Caki2 (cell line): ENCODE measurements around the gene TBX10. TPM values are rescaled to one million over a fixed set of nuclear protein-coding genes. Genes with fewer than 3 reads are reported as not detected.
"Not testable (repeated sequence)": the region's sequence is repeated elsewhere in the genome, so short reads cannot be mapped to it uniquely, and the experiment has no call there.

Experiments used
- DNase-seq: peaks from one replicate; pipeline ENCODE4 v3.0.0-alpha.2; 2015; ENCODE audit warnings: low read depth
- in situ Hi-C: cut with HindIII; loops from 2 replicates; pipeline ENCODE4 v1.10.0; 2016; ENCODE audit warnings: low sequenced_read_pairs, low pct_unique_long_range_greater_than_20kb, mixed read lengths
- total RNA-seq: library from RNA; depleted of rRNA; stranded (reverse); fragments of >200 nt; shearing (Covaris generic); gene quantifications from 2 replicates; pipeline ENCODE4 v1.2.3, GENCODE V29; 2014; ENCODE audit warnings: low replicate concordance

Gene TBX10
- total RNA-seq, 1 experiment from 2014 or later, result not detected

DNA sequence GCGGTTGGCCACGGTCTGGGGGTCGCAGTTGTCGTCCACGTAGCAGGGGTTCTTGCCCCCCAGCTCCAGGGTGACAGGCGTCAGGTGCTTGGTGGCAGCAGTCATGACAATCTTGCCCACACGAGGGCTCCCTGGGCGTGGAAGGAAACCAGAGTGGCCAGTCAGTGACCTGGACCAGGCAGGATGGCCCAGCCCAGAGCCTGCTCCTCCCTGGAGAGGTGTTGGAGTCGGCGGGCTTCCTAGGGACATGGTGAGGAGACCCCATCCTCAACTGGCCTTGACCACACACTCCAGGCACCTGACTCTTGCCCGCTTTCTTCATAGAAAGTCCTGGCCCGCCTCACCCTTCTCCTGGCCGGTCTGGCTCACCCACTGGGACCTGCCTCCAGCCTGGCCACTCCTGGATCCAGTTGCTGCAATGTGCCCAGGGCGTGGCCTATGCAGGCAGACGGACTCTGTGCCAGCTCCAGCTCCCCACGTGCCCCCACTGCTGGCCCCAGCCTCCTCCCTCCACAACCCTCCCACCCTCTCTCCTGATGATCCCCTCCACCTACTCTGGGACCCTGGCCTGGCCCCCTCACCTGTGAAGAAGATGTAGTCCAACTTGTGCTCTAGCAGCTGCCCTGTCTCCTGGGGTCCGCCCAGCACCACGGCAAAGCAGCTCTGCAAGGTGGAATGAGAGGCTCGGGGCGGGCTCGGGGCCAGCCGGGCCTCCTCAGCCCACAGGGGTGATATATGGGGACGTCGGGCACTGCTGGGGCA lies 26.2 kb upstream of the TBX10 start:
- DNase-seq, result no peak
- in situ Hi-C loops, result no loop called here

DNA sequence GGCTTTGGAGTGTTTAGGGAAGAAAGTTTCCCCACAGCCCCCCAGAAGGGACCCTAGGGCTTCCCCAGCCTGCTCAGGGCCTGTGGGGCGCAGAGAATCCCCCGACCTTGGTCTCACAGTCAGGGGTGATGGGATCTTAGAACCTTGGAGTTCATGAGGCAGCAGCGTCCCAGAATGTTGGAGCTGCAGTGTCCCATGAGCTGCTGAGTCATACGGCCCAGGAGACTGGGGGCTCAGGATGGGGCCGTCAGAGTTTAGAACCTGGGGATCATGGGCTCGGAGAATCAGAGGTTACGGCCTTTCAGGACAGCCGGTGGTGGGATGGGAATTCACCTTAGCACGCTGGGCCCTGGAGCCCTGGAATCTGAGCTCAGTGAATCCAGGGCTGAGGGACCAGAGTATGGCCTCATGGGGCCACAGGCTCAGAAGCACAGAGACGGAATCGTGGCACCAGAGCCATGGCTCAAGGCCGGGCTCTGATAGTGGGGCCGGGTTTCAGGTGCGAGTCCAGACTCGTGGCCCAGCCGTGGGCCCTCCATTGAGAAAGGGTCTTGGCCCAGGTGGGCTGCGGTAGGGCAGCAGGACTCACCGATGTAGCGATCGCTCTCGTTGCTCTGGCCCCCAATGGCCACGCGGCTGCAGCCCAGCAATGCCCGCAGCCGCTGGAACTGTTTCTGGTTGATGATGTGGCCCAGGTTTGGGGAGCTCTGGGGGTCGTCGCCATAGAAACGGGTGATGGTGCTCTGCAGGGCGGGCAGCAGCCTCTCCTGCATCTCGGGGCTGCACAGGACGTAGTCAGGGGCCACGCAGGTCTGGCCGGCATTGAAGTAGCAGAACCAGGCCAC lies 25.4 kb upstream of the TBX10 start:
- no peak for DNase-seq
- in situ Hi-C loops, result no loop called here

DNA sequence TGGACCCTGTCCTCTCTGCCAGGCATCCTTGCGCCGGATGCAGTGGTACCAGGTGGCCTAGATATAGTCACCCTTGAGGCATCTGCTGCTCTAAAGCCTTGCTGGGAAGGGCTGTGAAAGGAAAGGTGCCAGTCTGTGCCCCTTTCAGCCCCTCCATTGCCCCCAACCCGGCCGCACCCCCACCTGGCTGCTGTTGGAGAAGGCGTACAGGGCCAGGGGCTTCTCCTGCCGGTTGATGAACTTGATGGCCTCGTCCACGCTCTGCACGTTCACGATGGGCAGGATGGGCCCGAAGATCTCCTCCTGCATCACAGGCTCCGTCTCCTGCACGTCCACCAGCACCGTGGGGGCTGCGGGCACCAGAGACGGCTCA lies 24.6 kb upstream of the TBX10 start:
- DNase-seq, result no peak
- in situ Hi-C loops, result no loop called here

DNA sequence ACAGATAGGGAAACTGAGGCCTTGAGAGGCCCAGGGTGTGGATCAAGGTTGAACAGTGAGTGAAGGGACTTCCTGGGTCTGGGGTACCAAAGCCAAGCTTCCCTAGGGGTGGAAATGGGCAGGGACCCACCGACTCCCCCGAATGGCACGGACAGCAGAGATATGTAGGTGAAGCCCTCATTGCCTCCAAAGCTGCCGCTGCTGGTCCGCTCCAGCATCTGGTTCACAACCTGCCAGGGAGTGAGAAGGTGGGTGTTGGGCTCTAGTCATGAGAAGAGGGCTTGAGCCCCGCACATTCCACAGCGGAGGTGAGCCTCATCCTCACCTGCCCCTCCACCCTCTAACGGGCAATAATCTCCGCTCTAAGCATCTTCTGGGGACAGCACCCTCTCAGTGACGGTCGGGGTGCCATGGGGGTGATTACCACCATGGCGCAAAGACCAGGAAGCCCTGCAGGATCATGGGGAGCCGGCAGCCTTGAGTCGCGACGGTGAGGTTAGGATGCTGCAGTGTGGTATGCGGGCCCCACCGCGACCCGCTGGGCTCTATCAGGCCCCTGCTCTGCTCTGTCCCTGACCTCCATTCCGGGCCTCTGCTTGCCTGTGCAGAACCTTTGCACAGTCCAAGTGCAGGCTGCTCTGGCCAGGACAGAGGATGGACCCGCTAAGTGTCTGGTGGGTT lies 24.1 kb upstream of the TBX10 start:
- in situ Hi-C loops, result no loop called here
- no peak for DNase-seq

DNA sequence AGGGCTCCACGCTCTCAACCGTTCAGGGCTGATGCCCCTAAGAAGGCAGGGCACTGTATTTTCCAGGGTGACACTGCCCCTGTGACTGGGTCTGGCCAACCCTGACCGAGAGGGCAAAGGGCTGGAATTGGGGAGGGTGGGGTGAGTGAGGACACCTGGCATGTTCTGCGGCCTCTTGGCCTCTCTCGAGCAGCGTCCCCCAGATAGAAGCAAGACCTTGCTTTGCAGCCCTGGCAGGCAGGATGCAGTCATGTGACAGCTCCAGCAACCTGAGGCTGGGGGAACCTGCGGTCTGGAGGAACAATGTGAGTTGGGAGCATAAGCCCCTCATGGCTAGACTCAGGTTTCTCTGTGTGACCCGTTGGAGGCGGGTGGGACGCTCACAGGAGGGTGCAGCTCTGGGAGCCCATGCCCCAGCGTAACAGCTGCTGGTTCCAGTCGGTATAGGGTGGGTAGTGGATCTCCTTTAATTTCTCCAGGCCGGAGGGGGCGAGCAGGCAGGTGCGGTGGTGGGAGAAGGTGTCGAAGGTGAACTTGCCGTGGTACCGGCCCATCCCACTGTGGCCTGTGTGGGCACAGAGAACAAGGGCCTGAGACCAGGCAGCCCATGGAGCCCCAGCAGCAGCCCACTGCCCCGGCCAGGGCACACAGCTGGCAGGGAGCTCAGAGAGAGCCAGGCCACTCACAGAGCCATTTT lies 23.4 kb upstream of the TBX10 start:
- in situ Hi-C loops, result no loop called here
- no peak for DNase-seq

DNA sequence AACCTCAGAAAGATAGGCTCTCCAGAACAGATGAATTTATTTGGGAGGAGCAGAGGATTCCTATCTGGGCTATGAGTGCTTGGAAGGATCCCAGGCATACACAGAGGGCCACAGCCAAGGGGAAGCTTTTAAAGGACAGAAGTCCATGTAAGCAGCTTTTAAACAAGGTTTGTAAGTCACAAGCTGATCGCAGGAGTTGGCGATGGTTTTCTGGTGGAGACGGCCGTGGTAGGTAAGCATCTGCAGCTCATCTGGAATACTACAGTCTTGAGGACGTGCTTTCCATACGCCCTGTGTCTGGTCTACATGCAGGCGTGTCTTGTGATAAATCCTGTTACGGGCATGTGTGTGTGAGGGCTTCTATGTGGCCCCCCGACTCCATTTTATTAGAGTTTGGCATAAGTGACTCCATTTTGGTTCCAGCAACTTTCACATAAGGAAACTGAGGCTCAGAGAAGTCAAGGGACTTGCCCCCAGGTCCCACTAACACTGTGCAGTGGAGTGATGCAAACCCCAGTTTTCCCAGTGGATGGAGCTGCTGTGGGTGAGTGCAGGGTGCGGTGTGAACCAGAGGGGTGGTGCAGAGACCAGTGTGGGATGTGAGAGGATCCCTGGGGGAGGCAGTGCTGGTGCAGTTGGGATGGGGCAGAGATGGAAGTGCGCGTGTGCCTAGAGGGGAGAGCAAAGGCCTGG lies 22.7 kb upstream of the TBX10 start:
- in situ Hi-C loops, result no loop called here
- DNase-seq, result no peak

DNA sequence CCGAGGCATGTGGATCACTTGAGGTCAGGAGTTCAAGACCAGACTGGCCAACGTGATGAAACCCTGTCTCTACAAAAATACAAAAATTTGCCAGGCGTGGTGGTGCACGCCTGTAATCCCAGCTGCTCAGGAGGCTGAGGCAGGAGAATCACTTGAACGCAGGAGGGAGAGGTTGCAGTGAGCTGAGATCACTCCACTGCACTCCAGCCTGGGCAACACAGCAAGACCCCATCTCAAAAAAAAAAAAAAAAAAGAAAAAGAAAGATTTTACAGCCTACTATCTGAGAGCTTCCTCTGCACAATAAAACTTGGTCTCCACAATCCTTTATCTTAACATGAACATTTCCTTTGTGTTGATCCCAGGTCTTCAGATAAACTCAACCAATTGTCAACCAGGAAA lies 21.2 kb upstream of the TBX10 start:
- in situ Hi-C loops, DNase-seq: not testable (repeated sequence)

DNA sequence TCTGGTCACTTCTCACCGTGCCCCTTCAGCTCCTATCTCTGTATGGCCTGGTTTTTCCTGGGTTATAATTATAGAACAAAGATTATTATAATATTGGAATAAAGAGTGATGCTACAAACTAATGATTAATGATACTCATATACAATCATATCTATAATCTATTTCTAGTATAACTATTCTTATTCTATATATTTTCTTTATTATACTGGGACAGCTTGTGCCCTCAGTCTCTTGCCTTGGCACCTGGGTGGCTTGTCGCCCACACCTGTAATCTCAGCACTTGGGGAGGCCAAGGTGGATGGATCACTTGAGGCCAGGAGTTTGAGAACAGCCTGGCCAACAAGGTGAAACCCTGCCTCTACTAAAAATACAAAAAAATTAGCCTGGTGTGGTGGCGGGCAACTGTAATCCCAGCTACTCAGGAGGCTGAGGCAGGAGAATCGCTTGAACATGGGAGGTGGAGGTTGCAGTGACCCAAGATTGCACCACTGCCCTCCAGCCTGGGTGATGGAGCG lies 20.1 kb upstream of the TBX10 start:
- in situ Hi-C loops, DNase-seq: not testable (repeated sequence)

DNA sequence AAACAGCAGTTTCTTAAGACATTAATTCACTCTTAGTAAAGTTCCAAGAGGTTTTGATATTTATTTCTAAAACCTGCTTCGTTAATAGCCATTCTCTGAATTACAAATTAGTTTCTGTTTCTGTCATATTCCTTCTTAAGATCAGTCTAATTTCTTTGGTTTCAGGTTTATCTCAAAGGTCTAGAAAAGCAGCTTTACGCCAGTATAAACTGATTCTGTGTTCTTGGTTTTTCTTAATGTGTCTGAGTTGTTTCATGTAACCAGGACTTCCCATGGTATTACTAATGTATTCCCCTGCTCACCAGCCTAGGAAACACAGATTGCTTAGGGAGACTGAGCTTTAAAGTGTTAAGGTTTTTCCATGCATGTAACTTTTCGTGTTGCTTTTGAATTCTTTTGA lies 17.7 kb upstream of the TBX10 start:
- in situ Hi-C loops, result no loop called here
- DNase-seq, result no peak

DNA sequence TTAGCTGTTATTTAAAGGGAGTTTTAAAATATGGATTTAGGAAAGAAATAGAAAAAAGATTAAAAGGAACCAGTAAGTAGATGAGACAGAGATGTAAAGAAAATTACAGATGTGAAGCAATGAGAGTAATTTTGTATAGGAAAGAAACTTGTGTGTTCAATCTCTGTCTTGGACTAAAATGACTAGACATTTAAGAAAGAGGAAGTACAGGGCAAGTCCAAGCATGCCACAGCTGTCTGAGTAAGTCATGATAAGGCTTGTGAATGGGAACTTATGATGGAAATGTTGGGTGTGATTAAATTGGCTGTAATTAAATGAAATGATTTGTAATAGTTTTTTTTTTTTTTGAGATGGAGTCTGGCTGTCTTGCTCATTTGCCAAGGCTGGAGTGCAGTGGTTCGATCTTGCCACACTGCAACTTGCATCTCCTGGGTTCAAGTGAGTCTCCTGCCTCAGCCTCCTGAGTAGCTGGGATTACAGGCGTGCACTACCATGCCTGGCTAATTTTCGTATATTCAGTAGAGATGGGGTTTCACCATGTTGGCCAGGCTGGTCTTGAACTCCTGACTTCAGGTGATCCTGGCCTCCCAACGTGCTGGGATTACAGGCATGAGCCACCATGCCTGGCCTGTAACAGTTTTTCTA lies 16.8 kb upstream of the TBX10 start:
- in situ Hi-C loops, result no loop called here
- DNase-seq, result no peak

DNA sequence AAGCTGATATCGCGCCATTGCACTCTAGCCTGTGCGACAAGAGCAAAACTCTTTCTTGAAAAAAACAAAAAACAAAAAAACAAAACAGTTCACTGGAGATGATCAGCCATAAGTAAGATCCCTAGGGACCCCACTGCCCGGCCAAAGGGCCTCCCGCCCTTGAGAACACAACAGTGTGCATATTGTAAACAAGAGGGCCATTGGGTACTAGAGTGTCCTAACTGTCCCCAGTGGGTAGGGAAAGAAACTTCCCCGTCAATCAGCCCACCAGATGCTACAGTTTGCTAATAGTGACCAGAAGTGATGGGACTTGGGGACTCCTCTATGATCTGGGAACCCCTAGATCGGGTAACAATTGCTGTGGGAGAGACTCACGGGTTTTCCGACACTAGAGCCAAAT lies 14.7 kb upstream of the TBX10 start:
- in situ Hi-C loops, result no loop called here
- DNase-seq, result no peak

DNA sequence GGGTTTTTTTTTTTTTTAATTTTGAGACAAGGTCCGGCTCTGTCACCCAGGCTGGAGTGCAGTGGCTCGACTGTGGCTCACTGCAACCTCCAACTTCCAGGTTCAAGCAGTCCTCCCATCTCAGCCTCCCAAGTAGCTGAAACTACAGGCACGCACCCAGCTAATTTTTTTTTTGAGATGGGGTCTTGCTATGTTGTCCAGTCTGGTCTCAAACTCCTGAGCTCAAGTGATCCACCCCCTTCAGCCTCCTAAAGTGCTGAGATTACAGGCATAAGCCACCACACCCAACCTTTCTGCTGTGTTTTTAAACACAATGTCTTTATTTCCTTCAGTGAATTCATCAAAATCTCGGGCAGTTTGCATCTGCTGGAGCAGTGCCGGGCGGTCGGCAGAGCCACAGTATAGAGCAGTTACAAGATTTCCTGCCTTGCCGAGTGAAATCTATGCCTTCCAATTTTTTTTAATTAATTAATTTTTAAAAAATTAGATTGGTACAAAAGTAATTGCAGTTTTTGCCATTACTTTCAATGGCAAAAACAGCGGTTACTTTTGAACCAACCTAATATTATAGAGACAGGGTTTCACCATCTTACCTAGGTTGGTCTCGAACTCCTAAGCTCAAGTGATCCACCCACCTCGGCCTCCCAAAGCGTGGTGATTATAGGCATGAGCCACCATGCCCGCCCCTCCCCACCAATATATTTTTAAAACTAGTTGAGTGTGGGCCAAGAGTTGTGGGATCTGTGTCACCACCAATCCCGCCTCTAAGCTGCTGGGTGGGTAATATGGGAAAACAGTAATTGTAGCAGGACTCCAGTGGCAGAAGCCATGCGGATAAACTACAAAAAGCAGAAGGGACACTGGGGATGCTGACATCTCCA lies 13.6 kb upstream of the TBX10 start:
- DNase-seq, result no peak
- in situ Hi-C loops, result no loop called here

DNA sequence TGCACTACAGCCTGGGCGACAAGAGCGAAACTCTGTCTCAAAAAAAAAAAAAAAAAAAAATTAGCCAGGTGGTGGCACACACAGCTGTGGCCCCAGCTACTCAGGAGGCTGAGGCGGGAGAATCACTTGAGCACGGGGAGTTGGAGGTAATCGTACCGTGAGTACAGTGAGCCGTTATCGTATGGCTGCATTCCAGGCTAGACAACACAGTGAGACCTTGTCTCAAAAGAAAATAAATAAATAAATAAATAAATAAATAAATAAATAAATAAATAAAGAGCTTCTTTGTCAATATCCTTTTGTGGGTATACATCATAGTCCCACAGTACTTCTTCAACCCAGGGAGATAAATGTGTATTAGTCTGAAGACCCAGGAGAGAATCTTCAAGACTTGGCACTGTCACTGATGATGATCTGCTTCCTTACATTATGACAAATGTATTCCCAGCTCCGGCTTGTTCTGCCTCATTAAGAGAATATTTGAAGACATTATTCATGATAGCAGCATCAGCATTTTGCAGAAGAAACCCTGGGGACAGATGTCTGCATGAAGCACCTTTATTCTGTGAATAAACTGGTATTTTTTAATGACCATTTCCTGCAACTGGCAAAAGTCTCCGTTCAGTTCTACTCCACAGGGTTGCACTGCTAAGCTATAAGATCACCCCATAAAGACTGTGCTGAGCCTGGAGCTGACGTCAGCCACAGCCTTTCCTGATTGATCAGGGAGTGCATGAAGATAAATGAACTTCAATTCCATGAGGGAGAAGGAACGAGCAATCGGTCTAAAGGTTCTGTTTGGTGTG lies 12.6 kb upstream of the TBX10 start:
- in situ Hi-C loops, result no loop called here

DNA sequence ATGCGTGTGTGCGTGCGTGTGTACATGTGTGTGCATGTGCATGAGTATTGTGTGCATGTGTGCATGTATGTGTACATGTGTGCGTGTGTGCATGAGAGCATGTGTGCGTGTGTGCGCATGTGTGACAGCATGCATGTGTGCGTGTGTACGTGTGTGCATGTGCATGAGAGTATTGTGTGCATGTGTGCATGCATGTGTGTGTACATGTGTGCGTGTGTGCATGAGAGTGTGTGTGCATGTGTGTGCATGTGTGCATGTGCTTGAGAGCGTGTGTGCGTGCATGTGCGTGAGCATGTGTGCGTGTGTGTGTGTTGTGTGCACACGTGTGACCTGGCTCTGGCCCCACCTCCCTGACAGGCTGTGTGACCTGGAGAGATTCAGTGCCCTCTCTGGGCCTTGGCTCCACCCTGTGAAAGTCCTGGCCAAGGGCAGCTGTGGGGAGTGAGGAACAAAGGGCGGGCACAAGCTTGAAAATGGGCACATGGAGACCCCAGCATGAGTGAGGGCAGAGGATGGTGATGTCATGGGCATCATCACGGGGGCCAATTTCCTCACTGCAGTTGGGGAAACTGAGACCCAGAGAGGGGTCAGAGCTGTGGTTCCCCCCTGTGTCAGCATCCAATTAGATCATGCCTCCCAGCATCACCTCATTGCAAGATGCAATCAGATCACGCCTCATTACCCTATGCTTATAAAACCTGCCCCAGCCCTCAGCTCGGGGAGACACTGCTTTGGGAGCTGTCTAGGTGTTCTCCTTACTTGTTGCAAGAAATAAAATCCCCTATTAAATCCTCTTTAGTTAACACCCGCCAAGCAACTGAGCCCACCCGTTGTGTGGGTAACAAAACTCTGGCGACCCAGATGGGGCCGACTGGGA lies 10.3 kb upstream of the TBX10 start:
- in situ Hi-C loops, result no loop called here
- DNase-seq, result no peak

More for the DNA sequence above, 12.6 kb upstream of the TBX10 start:
- DNase-seq, result no peak
